ENCODE results near the gene SLC49A4. TPM values are rescaled to one million over a fixed set of nuclear protein-coding genes. Genes with fewer than 3 reads are reported as not detected.

Gene SLC49A4
- total and polyA plus RNA-seq, 2 experiments from 2014 or later: 16.4 to 20.8 TPM

DNA sequence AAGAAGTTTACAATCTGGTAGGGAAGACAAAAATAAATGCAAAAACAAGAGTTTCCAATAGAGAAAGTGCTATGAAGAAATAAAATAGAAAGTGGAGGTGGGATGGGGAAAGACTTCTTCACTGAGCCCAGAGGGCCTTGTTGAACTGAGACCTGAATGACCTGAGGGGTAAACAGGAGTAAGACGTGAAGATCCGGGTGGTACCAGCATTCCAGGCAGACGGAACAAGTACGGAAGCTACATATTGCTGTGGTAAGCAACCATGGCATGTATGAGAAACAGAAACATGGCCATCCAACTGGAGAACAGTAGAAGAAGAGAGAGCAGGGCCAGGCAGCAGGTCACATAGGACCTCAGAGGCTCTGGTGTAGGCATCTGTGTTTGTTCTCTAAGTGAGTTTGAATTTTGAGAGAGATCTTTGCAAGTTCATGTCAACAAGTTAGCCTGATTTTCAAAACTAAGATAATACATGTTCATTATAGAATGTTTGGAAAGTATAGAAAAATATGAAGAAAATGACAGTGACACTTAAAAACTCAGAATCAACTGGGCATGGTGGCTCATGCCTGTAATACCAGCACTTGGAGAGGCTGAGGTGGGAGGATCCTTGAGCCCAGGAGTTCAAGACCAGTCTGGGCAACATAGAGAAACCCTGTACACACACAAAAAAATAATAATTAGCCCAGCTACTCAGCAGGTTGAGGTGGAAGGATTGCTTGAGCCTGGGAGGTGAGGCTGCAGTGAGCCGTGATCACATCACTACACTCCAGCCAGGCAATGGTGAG lies 64.3 kb downstream of the SLC49A4 start:
- H3K27me3 ChIP-seq: no peaks in the 10 kb centered on the region
- no peak overlapping the region for H3K4me3 ChIP-seq
- no peak overlapping the region for H3K27ac ChIP-seq
- DNase-seq (ENCODE audit: low read depth in 1 of 2, low spot score in 1 of 2): no peak
- H3K36me3 ChIP-seq: no peaks in the 10 kb centered on the region
- TF ChIP-seq, protein P1, sequence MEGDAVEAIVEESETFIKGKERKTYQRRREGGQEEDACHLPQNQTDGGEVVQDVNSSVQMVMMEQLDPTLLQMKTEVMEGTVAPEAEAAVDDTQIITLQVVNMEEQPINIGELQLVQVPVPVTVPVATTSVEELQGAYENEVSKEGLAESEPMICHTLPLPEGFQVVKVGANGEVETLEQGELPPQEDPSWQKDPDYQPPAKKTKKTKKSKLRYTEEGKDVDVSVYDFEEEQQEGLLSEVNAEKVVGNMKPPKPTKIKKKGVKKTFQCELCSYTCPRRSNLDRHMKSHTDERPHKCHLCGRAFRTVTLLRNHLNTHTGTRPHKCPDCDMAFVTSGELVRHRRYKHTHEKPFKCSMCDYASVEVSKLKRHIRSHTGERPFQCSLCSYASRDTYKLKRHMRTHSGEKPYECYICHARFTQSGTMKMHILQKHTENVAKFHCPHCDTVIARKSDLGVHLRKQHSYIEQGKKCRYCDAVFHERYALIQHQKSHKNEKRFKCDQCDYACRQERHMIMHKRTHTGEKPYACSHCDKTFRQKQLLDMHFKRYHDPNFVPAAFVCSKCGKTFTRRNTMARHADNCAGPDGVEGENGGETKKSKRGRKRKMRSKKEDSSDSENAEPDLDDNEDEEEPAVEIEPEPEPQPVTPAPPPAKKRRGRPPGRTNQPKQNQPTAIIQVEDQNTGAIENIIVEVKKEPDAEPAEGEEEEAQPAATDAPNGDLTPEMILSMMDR (IDR thresholded peaks at IDR 0.05; ENCODE audit: low read depth, low read length): no peak
- no peaks in the 10 kb centered on the region for H3K9me3 ChIP-seq (ENCODE audit: low read depth)
- H3K4me1 ChIP-seq (ENCODE audit: low read depth): no peaks in the 10 kb centered on the region

DNA sequence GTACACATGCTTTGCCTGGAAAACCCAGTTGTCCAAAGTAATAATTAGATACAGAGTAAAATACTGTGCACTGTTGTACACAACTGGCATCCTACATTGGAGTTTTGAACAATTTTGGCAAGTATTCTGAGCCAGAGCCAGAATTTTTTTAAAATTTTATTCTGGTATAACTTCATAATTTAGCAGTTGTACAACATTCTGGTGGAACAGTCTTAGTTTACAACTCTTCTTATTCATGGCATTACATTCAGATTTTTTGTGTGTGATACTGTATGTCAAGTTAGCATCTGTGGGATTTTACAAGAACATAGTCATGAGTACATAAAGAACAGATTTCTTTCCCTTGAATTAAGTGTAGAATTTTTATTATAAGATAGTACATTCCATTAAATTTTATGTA lies 67.5 kb downstream of the SLC49A4 start:
- Histone ChIP-seq H3K27ac (no peak overlapping the region), H3K27me3 (no peaks in the 10 kb centered on the region), H3K4me1 (ENCODE audit: low read depth) (no peaks in the 10 kb centered on the region), H3K9me3 (ENCODE audit: low read depth) (no peaks in the 10 kb centered on the region), H3K4me3 (no peak overlapping the region), H3K36me3 (no peaks in the 10 kb centered on the region)
- TF ChIP-seq, protein P1 (IDR thresholded peaks at IDR 0.05; ENCODE audit: low read depth, low read length): no peak
- DNase-seq (ENCODE audit: low read depth in 1 of 2, low spot score in 1 of 2): no peak

DNA sequence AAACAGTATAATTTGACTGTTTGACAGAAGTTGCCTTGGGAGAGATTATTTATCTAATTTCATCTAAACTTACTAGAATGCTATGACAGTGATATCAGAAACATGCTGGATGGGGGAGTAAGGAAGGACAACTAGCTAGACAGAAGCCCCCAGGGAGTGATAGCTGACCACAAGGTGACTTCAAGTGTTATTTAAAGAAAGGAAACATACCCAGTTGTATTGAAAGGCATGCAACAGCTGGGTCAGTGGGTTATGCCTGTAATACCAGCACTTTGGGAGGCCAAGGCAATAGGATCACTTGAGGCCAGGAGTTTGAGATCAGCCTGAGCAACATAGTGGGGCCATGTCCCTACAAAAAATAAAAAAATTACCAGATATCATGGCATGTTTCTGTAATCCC lies 69.6 kb downstream of the SLC49A4 start:
- Histone ChIP-seq H3K9me3 (ENCODE audit: low read depth) (no peaks in the 10 kb centered on the region), H3K36me3 (no peaks in the 10 kb centered on the region), H3K4me1 (ENCODE audit: low read depth) (no peaks in the 10 kb centered on the region)

DNA sequence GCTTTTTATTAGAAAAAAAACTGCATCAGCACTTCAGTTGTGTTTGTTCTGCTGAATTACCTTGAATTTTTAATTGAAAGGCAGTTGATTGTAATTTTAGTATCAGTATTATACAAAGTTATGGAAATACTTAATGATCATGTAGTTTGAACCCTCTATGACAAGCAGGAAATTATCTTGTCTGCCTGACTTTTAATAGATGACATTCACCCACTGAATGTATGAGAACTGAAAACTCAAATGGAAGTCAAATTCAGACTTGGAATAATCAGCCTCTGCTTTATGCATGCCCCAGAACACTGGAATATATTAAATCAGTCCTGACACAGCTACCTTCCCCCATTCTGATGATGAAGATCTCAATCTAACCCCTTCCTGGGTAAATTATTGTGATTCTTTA lies 73.5 kb downstream of the SLC49A4 start:
- no peaks in the 10 kb centered on the region for H3K9me3 ChIP-seq (ENCODE audit: low read depth)
- DNase-seq (ENCODE audit: low read depth in 1 of 2, low spot score in 1 of 2): no peak
- no peaks in the 10 kb centered on the region for H3K36me3 ChIP-seq
- no peak overlapping the region for H3K4me3 ChIP-seq
- TF ChIP-seq, protein P1 (IDR thresholded peaks at IDR 0.05; ENCODE audit: low read depth, low read length): no peak
- no peaks in the 10 kb centered on the region for H3K4me1 ChIP-seq (ENCODE audit: low read depth)
- no peaks in the 10 kb centered on the region for H3K27me3 ChIP-seq
- no peak overlapping the region for H3K27ac ChIP-seq

More for the DNA sequence above, 69.6 kb downstream of the SLC49A4 start:
- TF ChIP-seq, protein P1 (IDR thresholded peaks at IDR 0.05; ENCODE audit: low read depth, low read length): no peak
- Histone ChIP-seq H3K27ac (no peak overlapping the region), H3K27me3 (no peaks in the 10 kb centered on the region), H3K4me3 (no peak overlapping the region)
- no peak for DNase-seq (ENCODE audit: low read depth in 1 of 2, low spot score in 1 of 2)

DNA sequence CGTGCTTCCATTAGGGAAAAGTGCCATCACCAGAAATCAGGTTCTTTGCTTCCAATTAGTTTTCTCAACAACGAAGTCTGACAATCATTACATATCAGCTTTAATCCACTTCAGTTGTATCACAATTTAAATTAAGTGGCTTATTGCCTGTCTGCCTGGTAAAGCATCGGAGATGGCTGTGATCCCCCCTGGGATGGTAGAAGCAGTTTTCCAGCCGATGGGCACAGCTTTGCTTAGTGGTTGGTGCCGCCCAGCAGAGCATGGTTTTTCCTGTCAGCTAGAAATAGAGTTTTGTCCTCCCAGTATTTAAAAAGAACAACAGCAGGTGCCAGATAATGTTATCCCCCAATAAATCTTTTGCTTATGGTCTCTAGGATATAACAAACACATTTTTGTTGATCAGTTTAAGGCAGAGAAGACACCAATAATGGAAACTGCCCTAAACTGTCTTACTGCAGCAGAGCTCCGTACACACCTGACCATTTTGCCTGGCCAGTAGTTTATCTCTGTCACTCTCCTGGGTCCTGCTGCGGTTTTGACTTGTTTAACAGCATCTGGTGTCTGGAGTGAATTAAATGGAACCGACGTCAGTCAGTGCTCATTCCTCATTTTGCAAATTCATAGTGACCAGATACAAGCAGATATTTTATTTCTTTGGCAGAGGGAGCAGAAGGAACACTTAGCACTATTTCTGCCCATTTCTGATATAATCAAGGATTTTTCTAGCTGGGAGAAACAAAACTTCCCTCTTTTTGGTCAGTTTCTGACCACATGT lies 79.1 kb downstream of the SLC49A4 start:
- TF ChIP-seq, protein P1 (IDR thresholded peaks at IDR 0.05; ENCODE audit: low read depth, low read length): no peak
- Histone ChIP-seq H3K4me3 (no peak overlapping the region), H3K4me1 (ENCODE audit: low read depth) (no peaks in the 10 kb centered on the region), H3K36me3 (no peaks in the 10 kb centered on the region), H3K9me3 (ENCODE audit: low read depth) (no peaks in the 10 kb centered on the region), H3K27ac (no peak overlapping the region), H3K27me3 (no peaks in the 10 kb centered on the region)
- no peak for DNase-seq (ENCODE audit: low read depth in 1 of 2, low spot score in 1 of 2)

All from cardiac muscle cell (in vitro differentiated cells and primary cell).